HG03095 (cell line): Measurements from ENCODE around the gene HSF5.
"Not testable (repeated sequence)": the region's sequence is repeated elsewhere in the genome, so short reads cannot be mapped to it uniquely, and the experiment has no call there.

Experiments used
- ATAC-seq: cut with Tn5 transposase; IDR thresholded peaks from one replicate; pipeline ENCODE4 v1.9.1; 2021; ENCODE audit warnings: moderate library complexity; ENCODE audit not compliant: unreplicated experiment

Gene HSF5

GRCh38 chr17:58516644-58517377, 28.6 kb upstream of the HSF5 start:
- no peak for ATAC-seq

- ATAC-seq = no peak
These were observed 27.1 kb upstream of the HSF5 start for GRCh38 chr17:58515286-58515685.

- ATAC-seq = no peak
These were observed 26.6 kb upstream of the HSF5 start for GRCh38 chr17:58514770-58515157.

- no peak for ATAC-seq
These were observed 26.0 kb upstream of the HSF5 start, which contains the start of gene MTMR4 for GRCh38 chr17:58513965-58514769. Gene MTMR4 (minus strand): TSS chr17:58514638. CDS start chr17:58514407, 231 bp downstream.

GRCh38 chr17:58513267-58513964, 25.2 kb upstream of the HSF5 start:
- ATAC-seq = no peak

- ATAC-seq = no peak
These were observed 21.9 kb upstream of the HSF5 start for GRCh38 chr17:58510075-58510474.

GRCh38 chr17:58508341-58509067, 20.3 kb upstream of the HSF5 start:
- no peak for ATAC-seq

- no peak for ATAC-seq
These were observed 19.0 kb upstream of the HSF5 start for GRCh38 chr17:58507123-58507634.

GRCh38 chr17:58506354-58507080, 18.3 kb upstream of the HSF5 start:
- no peak for ATAC-seq

GRCh38 chr17:58504826-58505351, 16.7 kb upstream of the HSF5 start:
- peak; percentile 92 for ATAC-seq

- ATAC-seq = no peak
These were observed 15.7 kb upstream of the HSF5 start for GRCh38 chr17:58503866-58504265.

GRCh38 chr17:58503134-58503533, 14.9 kb upstream of the HSF5 start:
- ATAC-seq = not testable (repeated sequence)

GRCh38 chr17:58501451-58501850, 13.2 kb upstream of the HSF5 start:
- no peak for ATAC-seq

GRCh38 chr17:58498177-58498828, 10.1 kb upstream of the HSF5 start:
- ATAC-seq = no peak

GRCh38 chr17:58493506-58493905, 5.3 kb upstream of the HSF5 start:
- no peak for ATAC-seq

GRCh38 chr17:58492238-58493121, 4.3 kb upstream of the HSF5 start:
- no peak for ATAC-seq

GRCh38 chr17:58491510-58492045, 3.4 kb upstream of the HSF5 start:
- ATAC-seq = no peak

GRCh38 chr17:58488428-58488890, 251 bp upstream of the HSF5 start:
- no peak for ATAC-seq
